Stromal cell of bone marrow (primary cell): Measurements from ENCODE around the gene KY.
A peak's percentile ranks its signal among the peaks of the same experiment; 100 is the strongest.

Source experiments
- DNase-seq: peaks from one replicate; pipeline ENCODE4 v3.0.0-alpha.2; 2012; ENCODE audit warnings: low read depth

KY gene, protein sequence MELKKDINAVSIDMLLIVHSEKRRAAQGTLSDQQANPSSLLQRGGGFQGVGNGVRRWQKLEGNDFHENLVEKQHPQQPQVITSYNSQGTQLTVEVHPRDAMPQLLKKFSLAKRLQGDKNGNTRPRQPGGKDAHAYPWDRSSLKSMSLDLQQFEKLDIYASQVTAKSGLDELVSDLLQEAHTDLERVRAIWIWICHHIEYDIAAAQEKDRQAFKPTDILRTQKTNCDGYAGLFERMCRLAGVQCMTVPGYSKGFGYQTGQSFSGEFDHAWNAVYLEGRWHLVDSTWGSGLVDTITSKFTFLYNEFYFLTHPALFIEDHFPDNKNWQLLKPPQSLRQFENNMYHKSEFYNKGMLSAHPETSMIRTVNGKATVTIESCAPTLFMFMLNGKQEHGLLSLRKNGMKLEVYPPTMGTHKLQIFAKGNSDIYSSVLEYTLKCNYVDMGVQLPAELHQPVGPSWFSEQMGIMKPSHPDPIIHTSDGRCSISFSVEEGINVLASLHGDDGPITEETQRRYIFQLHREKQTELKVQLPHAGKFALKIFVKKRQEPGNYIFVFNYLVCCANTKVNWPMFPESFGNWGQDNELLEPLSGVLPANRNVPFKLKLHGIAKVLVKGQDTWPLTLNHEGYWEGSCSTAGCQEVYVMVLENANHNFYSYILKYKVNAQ

DNA sequence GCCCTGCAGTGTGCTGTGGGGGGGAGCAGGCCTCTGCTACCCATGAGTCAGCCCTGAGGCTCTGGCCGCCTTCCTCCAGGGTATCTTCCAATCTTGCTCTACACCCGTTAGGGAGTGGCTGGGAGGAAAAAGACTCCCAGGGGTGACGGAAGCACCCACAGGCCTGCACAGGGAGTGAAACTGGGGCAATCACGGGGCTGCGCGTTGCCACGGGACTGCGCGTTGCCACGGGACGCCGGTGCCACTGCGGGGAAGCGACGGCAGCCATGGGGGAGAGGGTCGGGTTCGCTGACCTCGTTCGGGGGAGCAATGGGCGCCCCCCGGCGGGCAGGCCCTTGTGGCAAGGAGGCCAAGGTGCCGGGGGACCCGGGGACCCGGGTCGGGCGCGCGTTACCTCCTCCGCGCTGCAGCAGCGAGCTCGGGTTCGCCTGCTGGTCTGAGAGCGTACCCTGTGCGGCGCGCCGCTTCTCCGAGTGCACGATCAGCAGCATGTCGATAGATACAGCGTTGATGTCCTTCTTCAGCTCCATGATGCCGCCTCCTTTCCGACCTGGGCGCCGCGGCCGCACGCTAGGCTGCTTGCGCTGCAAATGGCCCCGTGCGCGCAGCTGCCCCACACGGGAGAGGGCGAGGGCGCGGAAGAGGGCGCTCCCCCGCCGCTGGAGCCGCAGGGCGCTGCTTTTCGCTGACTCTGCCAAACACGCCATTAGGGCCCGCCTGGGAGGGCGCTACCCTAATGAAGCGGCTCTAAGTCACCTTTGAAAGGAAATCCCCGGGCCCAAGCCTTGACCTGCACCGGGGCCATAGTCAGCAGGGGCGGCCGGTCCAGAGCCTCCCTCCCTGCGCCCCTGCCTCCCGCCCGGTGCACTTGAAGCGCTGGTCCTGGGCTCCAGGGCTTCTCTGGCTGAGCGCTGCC lies at the start of gene KY:
Gene KY, minus strand, starts transcription at position 592 of the 916 bp plus-strand sequence. Its CDS starts 62 bp downstream, at position 530.
- no peak for DNase-seq

DNA sequence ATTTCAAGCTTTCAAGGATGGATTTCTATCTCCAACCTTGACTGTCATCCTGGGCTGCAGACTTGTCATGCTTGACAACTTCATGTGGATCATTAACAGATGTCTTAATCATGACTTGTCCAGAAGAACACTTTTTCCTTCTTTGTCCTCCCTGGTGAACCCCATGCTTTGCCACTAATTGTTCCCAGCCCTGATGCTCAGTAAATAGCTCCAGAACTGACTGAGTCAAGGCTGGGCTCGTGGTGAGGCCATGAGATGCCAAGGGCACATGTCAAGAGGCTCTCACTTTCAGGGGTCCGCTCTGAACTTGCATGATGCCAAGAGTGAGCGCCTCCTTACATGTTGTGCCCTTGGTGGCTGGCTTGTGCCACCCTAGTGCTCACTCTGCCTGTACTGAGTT lies 48.9 kb upstream of the KY start:
- DNase-seq: no peak

DNA sequence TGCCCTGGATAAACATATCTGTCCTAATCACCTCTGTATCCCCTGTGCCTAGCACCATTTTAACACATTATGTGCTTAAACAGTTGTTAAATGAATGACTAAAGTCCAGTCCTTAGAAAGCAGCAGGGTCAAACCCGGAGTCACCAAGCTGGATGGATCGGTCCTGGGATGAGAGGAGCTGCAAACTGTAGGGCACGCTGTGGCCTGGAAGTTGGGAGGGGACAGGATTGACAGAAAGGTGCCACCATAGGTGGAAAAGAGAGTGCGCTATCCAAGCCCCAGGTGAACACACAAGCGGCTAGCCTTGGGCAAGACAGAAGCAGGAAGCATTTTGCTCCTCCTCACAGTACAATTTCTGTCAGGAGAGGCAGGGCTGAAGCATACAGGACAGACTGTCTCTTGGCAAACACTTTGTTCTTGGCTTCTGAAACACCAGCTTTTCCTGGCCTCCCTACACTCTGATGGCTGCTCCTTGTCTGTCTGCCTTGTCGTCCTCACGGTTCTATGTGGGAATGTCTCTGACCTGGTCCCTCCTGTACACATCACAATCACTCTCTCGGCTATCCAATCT lies 48.4 kb upstream of the KY start:
- no peak for DNase-seq

DNA sequence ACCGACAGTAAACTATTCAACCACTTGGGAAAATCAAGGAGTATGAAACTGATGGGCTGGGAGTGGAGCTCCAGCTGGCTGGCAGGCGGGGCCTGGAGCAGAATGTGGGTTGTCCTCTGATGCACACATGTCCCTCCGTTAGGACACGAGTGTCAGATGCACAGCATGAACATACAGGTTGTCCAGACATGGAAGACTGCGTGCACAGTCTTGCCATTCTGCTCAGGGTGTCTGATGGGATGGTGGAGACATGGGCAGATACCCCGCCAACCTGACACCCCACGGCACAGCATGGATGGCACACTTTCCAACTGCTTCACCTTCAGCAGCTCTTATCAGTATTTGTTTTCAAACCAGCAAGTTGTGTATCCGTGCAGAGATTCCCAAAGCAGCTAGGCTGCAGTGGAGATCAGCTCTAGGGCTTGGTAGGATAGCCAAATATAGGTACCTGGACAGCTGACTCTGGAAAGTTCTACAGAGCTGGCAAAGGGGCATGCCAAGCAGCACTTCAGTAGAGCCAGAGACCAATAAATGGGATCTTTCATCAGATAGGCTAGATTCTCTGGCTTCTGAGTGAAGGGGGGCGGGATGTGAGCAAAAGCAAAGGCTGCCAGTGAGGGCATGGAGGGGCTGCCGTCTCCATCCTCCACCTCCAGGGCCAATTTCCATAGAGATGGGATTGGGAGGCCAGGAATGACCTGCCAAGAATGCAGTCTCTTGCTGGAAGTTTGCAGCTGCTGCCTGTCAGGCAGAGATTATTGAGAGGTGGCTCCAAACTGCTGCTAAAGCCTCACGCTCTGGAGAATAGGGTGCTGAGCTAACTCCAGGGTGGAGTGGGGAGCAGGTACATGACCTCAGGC lies 47.2 kb upstream of the KY start:
- no peak for DNase-seq

DNA sequence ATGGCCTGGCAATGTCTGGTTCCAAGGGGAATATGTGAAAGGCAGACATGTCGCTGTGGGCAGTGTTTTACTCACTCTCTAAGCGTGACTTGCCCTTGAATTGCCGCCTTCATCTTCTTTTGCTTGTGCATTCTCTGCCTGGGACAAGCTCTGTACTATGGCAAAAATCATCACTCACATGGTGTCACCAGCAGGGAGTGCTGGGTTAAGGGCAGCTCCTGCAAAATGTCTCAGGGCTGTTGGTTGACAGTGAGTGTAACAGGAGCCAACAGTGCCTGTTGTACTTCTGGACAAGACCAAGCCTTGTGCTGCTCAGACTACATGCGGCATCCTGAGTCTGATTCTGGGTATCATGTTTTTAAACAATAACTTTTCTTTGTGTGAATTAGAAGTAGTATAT lies 45.3 kb upstream of the KY start:
- DNase-seq: no peak

DNA sequence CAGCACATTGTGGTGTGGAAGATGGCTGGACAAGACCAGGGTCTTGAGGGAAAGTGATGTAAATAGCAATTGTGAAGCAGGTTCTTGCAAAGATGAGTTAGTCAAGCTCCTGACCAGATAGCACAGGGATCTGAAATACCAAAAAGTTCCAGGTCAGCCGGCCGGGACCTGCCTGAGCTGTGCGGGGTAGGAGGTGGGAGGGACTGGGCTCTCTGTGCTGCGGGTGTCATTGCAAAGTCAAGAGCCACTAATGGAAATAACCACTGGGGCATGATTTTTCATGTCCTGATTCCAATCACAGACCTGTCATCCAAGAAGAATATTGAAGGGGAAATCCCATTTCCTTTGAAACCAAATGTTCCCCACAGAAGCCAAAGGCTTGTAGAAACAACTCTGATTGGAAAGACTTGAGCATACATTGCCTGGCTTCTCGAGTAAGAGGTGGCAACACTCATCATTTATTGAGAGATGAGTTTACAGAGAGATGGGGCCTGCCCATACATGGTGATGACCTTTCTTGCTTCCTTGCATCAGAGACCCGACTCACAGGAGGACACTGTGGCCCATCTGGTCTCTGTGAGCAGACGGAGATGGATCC lies 44.2 kb upstream of the KY start:
- no peak for DNase-seq

DNA sequence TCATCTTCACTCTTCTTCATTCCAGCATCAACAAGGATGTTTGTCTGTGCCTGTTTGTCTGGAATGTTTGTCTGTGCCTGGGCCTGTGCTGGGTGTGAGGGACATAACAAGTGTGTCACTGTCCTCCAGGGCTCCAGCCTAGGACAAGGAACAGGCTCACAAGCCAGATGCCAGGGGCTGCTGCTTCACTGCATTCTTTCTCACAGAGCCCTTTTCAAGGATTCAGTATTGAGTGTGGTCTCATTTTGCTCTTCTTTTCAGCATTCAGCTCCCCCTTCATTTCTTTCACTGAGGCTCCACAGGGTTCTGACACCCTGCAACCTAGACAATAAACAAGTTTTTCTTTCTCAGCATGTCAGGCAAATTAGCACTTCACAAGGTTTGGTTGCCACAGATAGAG lies 43.6 kb upstream of the KY start:
- no peak for DNase-seq

DNA sequence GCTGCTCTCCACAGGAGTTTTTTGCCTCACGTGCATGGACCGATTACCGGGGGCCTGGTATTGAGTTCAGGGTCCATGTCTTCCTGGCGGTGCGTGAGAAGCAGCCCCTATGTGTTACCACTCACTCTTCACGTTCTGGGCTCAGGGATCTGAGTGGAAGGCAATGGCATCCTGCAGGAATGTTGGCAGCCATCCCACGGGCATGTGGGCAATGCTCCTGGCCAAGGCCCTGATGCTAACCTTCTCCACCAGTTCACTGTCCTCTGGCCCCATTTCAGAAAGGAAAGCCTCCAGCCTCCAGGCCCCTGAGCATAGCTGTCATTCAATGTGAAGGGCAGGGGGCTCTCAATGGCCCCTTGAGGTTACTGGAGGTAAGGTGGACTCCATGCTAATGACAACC lies 43.0 kb upstream of the KY start:
- no peak for DNase-seq

DNA sequence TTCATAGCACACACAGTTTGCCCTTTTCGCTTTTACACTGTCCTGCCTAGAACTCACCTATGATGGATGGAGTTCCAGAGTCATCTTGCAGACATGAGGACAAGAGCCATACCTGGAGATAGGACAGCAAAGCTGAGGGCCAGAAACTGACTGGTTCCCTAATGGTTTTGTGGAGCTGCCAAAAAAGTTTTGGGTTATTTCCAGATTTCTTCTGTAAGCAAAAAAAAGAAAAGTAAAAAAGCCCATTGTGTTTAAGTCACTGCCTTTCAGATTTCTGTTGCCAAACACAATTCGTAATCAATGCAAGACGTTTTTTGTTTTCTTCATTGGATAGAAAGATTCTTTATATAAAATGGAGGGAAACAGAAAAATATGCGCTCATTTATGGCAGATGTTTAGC lies 42.4 kb upstream of the KY start:
- no peak for DNase-seq

DNA sequence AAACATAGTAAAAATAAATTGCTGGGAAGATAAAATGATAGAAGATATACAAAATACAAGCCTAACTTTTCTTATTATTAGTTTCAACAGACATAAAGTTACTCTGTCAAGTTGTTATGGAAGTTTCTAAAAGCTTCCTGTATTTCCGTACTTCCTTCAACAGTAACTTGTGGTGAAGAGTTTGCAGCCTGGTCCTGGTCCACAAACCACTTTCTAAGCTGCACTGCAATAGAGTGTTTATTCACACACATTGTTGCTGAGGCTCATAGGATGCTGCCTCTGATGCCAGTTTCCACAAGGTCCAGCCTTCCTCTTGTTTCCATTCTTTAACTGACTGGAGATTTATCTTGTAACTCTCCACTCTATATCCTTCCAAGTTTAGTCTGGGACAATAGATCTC lies 39.4 kb upstream of the KY start:
- DNase-seq: no peak

DNA sequence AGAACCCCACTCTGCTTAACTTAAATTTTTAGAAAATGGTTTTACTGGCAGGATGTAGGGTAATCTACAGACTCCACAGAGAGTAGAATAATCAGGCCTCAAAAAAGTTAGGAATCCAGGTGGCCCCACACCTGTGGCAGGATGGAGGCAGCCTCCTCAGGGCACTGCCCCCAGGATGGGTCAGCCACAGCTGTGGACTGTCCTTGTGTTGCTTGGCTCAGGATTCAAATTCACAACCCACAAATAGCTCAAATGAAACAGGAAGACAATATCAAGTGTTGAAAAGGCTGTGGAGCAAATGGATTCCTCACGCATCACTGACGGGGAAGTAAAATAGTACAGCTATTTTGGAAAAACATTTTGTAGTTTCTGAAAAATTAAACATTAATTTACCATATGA lies 36.8 kb upstream of the KY start:
- no peak for DNase-seq

DNA sequence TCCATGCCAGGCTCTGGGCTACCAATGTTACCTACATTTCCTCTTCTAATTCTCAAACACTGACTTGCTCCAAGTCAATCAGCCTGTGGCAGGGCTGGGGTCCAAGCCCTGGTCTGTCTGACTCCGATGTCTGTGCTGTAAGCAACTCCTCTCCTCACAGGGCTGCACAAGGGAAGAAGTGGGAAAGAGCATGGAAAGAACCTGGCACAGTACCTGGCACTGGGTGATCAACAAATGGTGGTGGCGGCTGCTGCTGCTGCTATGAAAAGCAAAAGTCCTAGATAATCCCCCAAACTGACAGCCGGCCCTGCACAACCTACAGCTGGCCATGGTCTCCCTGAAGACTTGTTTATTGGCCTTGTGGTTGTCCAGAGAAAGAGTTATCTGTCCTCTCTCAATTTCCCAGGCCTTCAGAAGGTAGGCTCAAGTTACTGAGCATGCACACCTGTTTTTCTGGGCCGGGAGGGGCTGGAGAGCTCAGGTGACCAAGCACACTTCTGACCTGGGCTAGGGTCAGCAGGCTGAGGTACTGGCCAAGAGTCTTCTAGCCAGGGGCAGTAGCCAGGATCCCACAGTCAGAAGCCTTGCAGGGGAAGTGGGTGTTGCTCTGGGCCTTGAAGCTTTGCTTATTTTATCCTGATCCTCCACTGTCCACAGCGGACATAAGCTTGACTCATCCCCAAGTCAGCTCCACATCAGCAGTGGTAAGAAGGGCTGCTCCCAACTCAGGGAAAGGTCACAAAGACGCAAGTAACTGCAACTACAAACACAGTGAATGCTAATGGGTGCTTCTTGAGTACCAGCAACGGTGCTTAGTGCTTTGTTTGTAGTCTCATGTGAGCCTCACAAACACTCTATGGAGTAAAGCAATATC lies 35.3 kb upstream of the KY start:
- peak; percentile 74 for DNase-seq

DNA sequence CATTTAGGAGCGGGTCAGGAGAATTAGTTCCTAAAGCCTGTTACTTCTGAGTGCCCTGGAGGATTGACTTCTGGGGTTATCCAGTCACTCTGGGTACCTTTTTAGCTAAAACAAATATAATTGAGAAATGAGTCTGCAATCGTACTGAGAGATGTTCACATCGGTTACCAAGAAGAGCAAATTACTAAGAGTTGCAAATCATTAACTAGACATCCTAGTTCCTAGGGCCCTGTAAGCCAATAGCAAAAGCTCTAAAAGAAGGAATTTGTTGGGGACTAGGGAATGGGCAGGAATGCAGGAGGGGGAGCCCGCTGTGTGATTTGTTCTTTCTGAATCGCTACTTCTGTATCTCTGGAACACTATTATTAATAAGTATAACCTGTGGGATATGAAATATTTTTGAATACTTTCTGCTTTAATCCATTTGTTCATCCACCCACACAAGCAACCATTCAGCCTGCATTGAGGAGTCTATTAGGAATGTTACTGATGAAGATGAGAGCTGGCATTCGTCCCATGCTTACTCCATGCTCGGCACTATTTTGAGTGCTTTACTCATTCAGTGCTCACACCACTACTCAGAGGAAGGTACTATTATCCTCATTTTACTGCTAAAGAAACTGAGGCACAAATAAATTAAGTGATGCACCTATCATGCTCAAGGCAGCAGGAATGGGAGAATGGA lies 31.5 kb upstream of the KY start:
- DNase-seq: no peak

DNA sequence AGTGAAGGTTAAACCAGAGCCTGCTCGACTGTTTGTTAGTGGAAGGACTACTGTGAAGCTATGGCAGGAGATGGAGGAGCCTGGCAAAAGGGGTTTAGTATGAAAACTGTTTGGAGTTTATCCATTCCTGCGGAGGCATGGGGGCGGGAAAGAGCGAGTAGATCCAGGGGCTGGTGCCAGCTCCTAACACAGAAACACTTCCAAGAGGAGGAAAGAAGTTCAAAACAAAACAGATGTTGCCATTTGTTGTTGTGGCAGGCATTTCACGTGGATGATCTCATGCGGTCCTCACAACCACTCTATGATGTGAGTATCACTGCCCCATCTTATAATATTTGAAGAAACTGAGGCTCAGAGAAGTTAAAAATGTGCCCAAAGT lies 30.7 kb upstream of the KY start:
- DNase-seq: no peak

DNA sequence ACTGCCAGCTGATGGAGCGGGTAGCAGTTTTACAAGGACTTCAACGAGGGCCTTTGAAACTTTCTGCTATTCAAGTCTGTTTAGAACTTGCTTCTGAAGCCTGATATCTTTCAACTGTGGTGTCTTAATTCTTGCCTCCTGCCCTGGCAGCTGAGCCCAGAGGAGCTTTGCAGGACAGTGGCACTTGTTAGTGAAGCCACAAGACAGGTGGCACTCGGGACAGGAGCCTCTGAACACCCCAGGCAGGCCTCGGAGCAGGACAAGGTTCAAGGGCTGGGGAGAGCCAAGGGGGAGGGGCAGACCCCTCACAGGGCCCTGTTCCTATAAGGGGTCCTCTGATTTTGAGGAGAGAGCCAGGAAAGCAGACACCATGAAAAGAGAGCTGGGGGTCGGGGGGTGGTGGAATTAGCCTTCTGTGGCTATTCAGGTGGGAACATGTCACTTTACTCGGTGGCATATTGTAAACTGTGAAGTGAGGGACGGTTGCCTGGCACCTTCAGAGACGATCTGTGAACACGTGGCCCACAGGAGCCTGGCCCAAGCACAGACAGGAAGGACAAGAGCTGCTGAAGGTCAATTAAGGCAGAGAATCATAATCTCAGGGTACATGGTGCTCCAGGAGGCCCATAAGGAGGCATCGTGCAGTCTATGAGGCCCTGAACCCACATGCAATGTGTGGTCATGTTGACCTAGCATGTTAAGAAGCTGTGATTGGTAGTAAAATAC lies 30.1 kb upstream of the KY start:
- no peak for DNase-seq

DNA sequence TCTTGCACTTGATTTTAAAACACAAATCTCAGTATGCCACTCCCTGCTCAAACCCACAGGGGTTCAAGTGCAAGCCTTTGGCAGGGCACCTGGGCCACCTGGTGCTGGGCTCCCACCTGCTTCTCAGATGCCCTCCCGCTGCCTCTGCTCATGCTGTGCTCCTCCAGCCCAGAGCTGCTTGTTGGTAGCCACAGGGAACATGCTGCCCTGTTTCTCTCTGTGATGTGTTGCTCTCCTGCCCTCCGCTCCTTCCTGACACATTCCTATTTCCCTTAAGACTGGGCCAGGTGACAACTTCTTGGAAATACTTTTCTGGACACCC lies 27.1 kb upstream of the KY start:
- no peak for DNase-seq

DNA sequence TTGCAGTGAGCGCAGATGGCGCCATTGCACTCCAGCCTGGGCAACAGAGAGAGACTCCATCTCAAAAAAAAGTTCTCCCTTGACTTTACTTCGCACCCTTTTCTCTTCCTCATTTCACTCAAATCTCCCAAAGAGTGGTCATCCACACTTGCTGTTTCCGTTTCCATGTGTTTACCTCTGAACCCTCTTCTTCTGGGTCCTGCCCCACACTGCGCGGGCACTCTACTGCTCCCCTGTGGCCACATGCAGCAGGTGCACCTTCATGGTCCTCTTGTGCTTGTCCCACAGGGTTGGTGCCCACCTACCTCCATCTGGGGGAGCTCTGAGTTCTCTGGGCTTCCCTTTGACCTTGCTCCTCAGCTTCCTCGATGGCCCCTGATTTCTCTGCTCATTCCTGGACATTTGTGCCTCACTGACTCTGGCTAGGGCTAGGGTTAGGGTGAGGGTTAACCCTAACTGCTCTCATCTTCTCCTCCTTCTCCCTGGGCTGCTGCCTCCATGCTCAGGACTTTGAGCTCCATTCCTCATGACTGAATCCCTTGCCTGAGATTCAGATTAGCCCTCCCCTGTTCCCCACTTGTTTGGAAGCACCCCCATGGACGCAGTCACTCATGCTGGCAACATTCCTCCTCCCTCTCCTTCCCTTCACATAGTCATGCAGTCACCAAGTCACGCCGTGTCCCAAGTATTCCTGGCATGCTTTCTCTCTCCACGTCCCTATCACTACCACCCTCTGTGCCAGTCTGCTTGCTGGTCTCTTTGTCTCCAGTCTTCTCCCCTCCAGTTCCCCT lies 26.6 kb upstream of the KY start:
- no peak for DNase-seq

DNA sequence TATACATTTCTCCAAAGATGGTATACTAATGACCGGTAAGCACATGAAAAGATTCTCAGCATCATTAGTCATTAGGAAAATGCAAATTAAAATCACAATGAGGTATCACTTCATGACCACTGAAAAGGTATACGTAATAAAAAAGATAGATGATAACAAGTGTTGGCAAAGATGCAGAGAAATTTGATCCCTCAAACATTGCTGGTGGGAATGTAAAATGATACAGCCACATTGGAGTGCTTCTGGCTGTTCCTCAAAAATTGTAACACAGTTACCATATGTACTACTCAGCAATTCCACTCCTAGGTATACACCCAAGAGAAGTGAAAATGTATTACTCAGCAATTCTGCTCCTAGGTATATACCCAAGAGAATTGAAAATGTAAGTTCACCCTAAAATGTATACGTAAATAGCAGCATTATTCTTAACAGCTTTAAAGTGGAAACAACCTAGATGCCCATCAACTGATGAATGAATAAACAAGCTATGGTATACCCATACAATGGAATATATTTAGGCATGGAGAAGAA lies 25.0 kb upstream of the KY start:
- DNase-seq: no peak
